ENCODE data around the gene CDH23. TPM values are rescaled to one million over a fixed set of nuclear protein-coding genes. Genes with fewer than 3 reads are reported as not detected.

CDH23 gene
- total RNA-seq, 1 donor, result 0.36 TPM

DNA sequence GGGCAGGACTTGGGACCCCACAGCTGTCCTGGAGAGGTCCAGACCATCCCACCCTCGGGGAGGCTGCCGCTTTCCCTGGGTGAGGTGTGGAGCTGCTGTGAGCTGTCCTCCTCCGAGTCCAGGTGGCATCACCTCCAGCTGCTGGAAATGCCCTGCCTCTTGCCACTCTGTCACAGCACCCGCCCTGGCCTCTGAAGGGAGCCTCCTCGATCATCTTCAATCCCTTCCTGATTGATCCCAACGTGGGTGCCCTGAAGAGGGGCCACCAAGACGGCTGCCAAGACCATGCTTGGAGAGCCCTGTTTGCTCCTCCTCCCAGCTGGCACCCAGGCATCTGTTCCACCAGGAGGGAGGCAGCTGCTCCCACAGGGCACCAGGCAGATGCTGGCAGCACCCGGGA is 318.3 kb downstream of the CDH23 start:
- Histone ChIP-seq H2AFZ (ENCODE audit: low read length) (no peak overlapping the region), H3K9me3 (ENCODE audit: low read depth, low read length) (no peaks in the 10 kb centered on the region), H3K27ac (ENCODE audit: low read depth, low read length) (no peak overlapping the region), H3K79me2 (ENCODE audit: insufficient read depth, low read length) (no peaks in the 10 kb centered on the region), H4K20me1 (ENCODE audit: insufficient read depth, low read length) (no peaks in the 10 kb centered on the region), H3K4me2 (ENCODE audit: insufficient read depth, low read length) (no peak overlapping the region), H3K4me3 (ENCODE audit: insufficient read depth, low read length) (no peak overlapping the region), H3K36me3 (ENCODE audit: insufficient read depth, low read length) (no peaks in the 10 kb centered on the region), H3K4me1 (ENCODE audit: insufficient read depth, low read length) (peaks cover 22% of the 10 kb centered on the region), H3K27me3 (ENCODE audit: insufficient read depth, low read length) (no peaks in the 10 kb centered on the region)
- DNase-seq (ENCODE audit: insufficient read length, low spot score, missing footprints), result no peak
- TF ChIP-seq, protein P1, sequence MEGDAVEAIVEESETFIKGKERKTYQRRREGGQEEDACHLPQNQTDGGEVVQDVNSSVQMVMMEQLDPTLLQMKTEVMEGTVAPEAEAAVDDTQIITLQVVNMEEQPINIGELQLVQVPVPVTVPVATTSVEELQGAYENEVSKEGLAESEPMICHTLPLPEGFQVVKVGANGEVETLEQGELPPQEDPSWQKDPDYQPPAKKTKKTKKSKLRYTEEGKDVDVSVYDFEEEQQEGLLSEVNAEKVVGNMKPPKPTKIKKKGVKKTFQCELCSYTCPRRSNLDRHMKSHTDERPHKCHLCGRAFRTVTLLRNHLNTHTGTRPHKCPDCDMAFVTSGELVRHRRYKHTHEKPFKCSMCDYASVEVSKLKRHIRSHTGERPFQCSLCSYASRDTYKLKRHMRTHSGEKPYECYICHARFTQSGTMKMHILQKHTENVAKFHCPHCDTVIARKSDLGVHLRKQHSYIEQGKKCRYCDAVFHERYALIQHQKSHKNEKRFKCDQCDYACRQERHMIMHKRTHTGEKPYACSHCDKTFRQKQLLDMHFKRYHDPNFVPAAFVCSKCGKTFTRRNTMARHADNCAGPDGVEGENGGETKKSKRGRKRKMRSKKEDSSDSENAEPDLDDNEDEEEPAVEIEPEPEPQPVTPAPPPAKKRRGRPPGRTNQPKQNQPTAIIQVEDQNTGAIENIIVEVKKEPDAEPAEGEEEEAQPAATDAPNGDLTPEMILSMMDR (IDR thresholded peaks at IDR 0.05; ENCODE audit: extremely low read depth, low read depth, low read length), result no peak

DNA sequence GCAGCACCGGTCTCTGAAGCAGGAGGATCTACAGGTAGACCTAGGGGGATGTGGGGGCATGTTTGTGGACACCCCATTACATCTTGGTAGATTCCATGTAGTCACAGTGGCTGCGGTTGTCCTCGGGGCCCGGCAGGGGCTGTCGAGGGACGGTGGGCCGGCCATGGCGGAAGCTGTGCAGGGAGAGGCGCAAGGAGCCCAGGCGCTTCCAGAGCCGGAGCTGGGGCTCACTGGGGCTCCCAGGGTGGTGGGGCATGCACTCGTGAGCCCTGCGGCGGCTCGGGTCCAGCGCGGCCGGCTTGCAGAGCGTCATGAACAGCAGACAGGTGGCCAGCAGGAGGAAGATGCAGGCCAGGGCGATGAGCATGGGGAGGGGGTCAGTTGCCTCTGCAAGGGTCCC is 319.1 kb downstream of the CDH23 start:
- Histone ChIP-seq H3K4me1 (ENCODE audit: insufficient read depth, low read length) (peaks cover 22% of the 10 kb centered on the region), H3K27me3 (ENCODE audit: insufficient read depth, low read length) (no peaks in the 10 kb centered on the region), H3K9me3 (ENCODE audit: low read depth, low read length) (no peaks in the 10 kb centered on the region), H3K27ac (ENCODE audit: low read depth, low read length) (no peak overlapping the region), H3K4me2 (ENCODE audit: insufficient read depth, low read length) (no peak overlapping the region), H2AFZ (ENCODE audit: low read length) (no peak overlapping the region), H3K79me2 (ENCODE audit: insufficient read depth, low read length) (no peaks in the 10 kb centered on the region), H3K36me3 (ENCODE audit: insufficient read depth, low read length) (no peaks in the 10 kb centered on the region), H4K20me1 (ENCODE audit: insufficient read depth, low read length) (no peaks in the 10 kb centered on the region), H3K4me3 (ENCODE audit: insufficient read depth, low read length) (no peak overlapping the region)
- DNase-seq (ENCODE audit: insufficient read length, low spot score, missing footprints), result no peak
- TF ChIP-seq, protein P1 (IDR thresholded peaks at IDR 0.05; ENCODE audit: extremely low read depth, low read depth, low read length), result no peak

DNA sequence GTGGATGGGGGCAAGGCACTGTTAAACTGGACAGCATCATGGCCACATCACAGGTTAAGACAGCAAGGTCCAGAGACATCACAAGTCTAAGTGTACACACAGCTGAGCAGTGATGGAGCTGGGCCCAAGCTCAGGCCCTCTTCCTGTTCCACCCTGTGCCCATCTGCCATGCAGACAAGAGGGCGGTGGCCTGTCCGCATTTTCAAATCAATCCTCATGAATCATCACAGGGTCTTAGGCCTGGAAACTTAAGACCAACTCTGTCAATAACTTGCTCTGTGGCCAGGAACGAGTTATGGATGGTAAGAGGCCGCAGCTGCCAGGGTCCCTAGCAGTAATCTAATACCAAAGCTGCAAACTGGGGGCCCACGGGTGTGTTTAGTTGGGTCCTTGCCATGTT is 319.7 kb downstream of the CDH23 start:
- TF ChIP-seq, protein P1 (IDR thresholded peaks at IDR 0.05; ENCODE audit: extremely low read depth, low read depth, low read length), result no peak
- Histone ChIP-seq H3K9me3 (ENCODE audit: low read depth, low read length) (no peaks in the 10 kb centered on the region), H3K79me2 (ENCODE audit: insufficient read depth, low read length) (no peaks in the 10 kb centered on the region), H3K27ac (ENCODE audit: low read depth, low read length) (no peak overlapping the region), H4K20me1 (ENCODE audit: insufficient read depth, low read length) (no peaks in the 10 kb centered on the region), H3K4me1 (ENCODE audit: insufficient read depth, low read length) (peaks cover 22% of the 10 kb centered on the region), H3K4me2 (ENCODE audit: insufficient read depth, low read length) (no peak overlapping the region), H2AFZ (ENCODE audit: low read length) (no peak overlapping the region), H3K4me3 (ENCODE audit: insufficient read depth, low read length) (no peak overlapping the region), H3K36me3 (ENCODE audit: insufficient read depth, low read length) (no peaks in the 10 kb centered on the region), H3K27me3 (ENCODE audit: insufficient read depth, low read length) (no peaks in the 10 kb centered on the region)
- no peak for DNase-seq (ENCODE audit: insufficient read length, low spot score, missing footprints)

DNA sequence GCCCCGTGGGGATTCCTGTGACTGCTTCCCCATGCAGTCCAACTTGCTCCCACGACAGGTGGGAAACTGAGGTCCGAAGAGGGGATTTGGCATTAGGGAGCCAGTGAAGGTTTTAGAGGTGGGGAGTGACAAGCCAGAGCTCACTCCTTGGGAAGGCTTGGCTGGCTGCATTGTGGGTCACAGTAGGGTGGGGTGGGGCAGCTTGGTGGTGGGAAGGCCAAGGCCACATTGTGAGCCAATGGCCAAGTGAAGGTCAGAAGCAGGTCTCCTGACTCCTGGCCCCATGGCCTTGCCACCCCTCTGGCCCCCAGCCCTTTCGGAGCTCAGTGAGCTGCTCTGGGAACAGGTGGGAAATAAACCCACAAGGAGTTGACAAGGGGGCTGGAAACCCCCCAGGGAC is 320.3 kb downstream of the CDH23 start:
- Histone ChIP-seq H3K27me3 (ENCODE audit: insufficient read depth, low read length) (no peaks in the 10 kb centered on the region), H2AFZ (ENCODE audit: low read length) (no peak overlapping the region), H3K4me1 (ENCODE audit: insufficient read depth, low read length) (peaks cover 22% of the 10 kb centered on the region), H3K9me3 (ENCODE audit: low read depth, low read length) (no peaks in the 10 kb centered on the region), H4K20me1 (ENCODE audit: insufficient read depth, low read length) (no peaks in the 10 kb centered on the region), H3K4me3 (ENCODE audit: insufficient read depth, low read length) (no peak overlapping the region), H3K36me3 (ENCODE audit: insufficient read depth, low read length) (no peaks in the 10 kb centered on the region), H3K27ac (ENCODE audit: low read depth, low read length) (no peak overlapping the region), H3K4me2 (ENCODE audit: insufficient read depth, low read length) (no peak overlapping the region), H3K79me2 (ENCODE audit: insufficient read depth, low read length) (no peaks in the 10 kb centered on the region)
- TF ChIP-seq, protein P1 (IDR thresholded peaks at IDR 0.05; ENCODE audit: extremely low read depth, low read depth, low read length), result no peak
- DNase-seq (ENCODE audit: insufficient read length, low spot score, missing footprints), result no peak
